IMR-90 (cell line): Measurements from ENCODE around the gene DDX19B.
A peak's percentile ranks its signal among the peaks of the same experiment; 100 is the strongest.

Source experiments
- CTCF ChIP-seq: conservative IDR thresholded peaks from 2 replicates; pipeline ENCODE4 v1.5.1; 2012; ENCODE audit warnings: mild to moderate bottlenecking, low read depth, low read length, improper control_type of control experiment
- RAD21 ChIP-seq: IDR thresholded peaks from 2 replicates; pipeline ENCODE4 v1.6.1; 2012; ENCODE audit warnings: low read length, improper control_type of control experiment
- RCOR1 ChIP-seq: IDR thresholded peaks from 2 replicates; pipeline ENCODE4 v1.6.1; 2012; ENCODE audit warnings: mild to moderate bottlenecking, low read length, improper control_type of control experiment; ENCODE audit not compliant: insufficient replicate concordance
- RFX5 ChIP-seq: IDR thresholded peaks from 2 replicates; pipeline ENCODE4 v1.8.0; 2012; ENCODE audit warnings: low read depth, mild to moderate bottlenecking, low read length, moderate library complexity
- USF2 ChIP-seq: fragments of 150-350 bp; IDR thresholded peaks from 2 replicates; pipeline ENCODE4 v1.6.1; 2017; ENCODE audit warnings: mild to moderate bottlenecking, antibody characterized with exemption, low read length, low read depth

- 0 out of 2 replicates have a peak, but pooled peaks have one; percentile 0 for TF ChIP-seq CTCF
- TF ChIP-seq RAD21 = no peak
- no peak for TF ChIP-seq USF2
- TF ChIP-seq RFX5 = no peak
- no peak for TF ChIP-seq RCOR1
Observed at GRCh38 chr16:70298988-70299938, at the start of gene DDX19B.
